Measurements from ENCODE around the gene TEX51.

DNA sequence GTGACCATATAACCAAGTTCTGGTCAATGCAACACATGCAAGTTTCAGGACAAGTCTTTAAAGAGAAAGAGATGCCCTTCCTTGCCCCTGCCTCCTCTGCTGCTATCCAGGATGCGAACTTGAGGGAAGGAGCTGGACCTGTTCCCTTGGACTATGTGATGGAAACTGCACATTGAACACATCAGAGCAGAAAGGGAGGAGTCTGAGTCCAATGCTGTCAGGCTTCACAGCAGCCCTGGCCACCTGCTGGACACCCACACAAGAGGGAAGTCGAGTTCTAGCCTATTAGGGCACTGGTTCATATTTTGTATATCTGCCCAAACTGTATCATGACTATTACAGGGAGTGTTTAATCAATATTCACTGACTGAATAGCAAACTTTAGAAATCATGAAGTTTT, 38.3 kb upstream of the TEX51 start:
- no peak for TF ChIP-seq MXI1 (IDR thresholded peaks at IDR 0.05; ENCODE audit: low read depth, low read length)
- no peak for TF ChIP-seq TCF12 (IDR thresholded peaks at IDR 0.05)
- no peak for TF ChIP-seq EP300 (IDR thresholded peaks at IDR 0.05; ENCODE audit: borderline replicate concordance in 1 of 2, low read depth in 1 of 2, low read length in 1 of 2)
- no peak for TF ChIP-seq CTCF (IDR thresholded peaks at IDR 0.05)
- no peak for TF ChIP-seq RAD21 (IDR thresholded peaks at IDR 0.05; ENCODE audit: low read length)
- TF ChIP-seq, protein P1, sequence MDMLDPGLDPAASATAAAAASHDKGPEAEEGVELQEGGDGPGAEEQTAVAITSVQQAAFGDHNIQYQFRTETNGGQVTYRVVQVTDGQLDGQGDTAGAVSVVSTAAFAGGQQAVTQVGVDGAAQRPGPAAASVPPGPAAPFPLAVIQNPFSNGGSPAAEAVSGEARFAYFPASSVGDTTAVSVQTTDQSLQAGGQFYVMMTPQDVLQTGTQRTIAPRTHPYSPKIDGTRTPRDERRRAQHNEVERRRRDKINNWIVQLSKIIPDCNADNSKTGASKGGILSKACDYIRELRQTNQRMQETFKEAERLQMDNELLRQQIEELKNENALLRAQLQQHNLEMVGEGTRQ (IDR thresholded peaks at IDR 0.05; ENCODE audit: borderline replicate concordance, low read depth, low read length) = no peak
- TF ChIP-seq IRF3 (IDR thresholded peaks at IDR 0.05; ENCODE audit: low read depth, low read length) = no peak
- no peak for TF ChIP-seq FOSL2 (IDR thresholded peaks at IDR 0.05; ENCODE audit: borderline replicate concordance, low read depth)

Measured in SK-N-SH (cell line).